Stimulated activated CD8-positive, alpha-beta memory T cell treated with anti-CD3 and anti-CD28 coated beads, Interleukin-12 subunit alpha, Interleukin-12 subunit beta, amount 100 ng/mL, for 24 hours (primary cell): ENCODE results near the gene UCN.
"Not testable (repeated sequence)": the region's sequence is repeated elsewhere in the genome, so short reads cannot be mapped to it uniquely, and the experiment has no call there.

Source experiments
- DNase-seq: peaks from one replicate; pipeline ENCODE4 v3.0.0-alpha.2; 2020; ENCODE audit errors: extremely low read depth

Gene UCN

DNA sequence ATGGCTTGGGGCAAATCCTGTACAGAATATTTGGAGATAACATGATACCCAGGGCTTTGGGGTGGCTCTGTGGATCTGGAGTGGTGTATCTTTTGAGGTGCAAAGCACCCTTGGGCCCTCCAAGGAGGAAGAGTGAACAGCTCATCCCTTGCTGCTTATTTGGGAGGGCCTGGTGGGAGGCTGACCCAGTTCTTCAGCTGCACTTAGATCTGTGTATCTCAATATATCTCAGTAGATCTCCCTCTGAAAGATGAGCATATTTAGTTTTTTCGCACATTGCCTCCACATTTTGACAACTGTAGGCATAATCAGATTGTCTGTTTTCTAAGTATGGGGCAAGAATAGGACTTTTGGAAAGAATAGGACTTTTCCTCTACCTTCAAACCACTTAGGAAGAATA, 23.2 kb downstream of the UCN start:
- DNase-seq: no peak

DNA sequence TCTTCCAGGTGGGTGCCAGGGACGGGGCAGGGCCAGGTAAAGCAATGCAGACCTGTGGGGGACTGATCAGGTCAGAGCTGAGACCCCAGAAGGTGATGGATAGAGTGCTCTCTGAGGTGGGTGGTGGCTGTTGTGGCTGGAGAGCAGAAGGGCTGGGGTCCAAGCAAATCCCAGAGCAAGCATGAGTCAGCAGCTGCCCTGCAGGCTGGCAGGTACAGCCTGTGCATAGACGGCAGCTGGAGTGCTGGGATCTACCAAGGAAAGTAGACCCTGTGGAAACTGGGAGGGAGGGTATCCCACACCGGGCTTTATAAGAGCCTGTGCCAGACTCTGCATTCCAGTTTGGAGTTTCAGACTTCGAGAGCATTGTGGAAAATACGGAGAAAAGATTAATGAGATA, 25.4 kb downstream of the UCN start:
- DNase-seq: no peak

DNA sequence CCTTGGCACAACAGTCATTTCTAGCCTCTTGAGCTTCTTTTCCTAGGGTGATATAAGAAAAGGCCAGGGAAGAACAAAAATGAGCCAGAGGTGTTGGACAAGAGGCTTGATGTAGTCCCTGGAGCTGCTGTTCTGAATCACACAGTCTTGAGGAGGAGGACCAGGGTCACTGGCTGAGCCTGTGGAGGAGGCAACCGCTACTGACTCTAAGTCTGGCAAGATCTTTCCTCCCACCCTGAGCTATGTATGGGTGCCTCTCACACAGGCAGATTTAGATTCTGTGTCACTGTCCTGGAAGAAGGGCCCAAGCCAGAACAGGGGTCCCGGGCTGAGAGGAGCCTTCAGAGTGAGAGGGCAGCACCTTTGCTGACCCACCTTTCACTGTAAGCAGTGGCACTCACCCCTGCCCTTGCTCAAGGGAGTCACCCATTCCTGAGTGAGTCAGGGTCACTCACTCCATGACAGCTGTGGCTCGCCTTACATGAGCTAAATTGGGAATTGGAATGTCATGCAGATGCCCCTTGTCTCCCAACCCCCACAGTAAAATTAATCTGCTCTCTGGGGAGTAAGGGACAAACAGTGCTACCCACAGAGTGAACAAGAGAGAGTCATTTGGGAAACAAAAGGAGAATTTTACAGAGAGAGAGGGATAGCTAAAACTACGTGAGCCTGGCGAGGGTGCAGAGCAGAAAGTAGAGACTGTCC, 26.2 kb downstream of the UCN start, which contains the start of gene TRIM54:
TRIM54 (plus strand) TSS at position 575 of the 705 bp plus-strand sequence. CDS start 303 bp downstream, outside the sequence.
- no peak for DNase-seq

DNA sequence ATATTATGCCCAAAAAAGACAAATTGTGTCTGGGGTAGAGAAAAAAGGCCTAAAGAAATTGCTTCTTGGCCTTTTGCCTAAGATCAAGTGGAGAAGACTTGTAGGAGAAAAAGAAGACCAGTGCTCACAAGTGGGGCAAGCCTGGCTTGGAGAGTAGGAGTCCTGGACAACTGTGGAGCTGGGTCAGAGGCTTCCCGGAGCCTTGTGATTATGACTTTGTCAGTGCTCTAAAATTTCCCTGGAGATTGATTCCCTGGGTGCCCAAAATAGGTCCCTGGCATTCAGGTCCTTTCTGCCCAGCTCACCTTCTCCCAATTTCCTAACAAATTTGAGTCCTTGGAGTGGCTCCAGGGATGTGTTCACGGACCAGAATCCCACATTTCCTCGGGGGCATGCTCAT, 26.8 kb downstream of the UCN start:
- DNase-seq: no peak

DNA sequence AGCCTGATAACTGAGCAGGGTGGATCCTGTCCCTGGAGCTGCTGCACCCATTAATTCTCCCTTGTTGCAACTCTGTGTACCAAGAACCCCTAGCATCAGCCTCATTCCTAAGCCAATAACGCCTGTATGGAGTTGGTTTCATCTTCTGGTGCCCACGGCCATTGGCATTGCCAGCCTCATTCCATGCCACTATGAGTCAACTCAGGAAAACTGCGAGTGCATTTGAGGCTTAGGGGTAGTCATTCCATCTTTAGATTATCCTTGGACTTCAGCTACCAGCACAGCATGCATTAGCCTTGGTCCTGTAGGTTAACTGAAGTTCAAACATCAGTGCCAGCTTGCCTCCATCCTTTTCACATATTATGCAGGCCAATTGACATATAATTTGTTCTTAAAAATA, 27.4 kb downstream of the UCN start:
- no peak for DNase-seq

DNA sequence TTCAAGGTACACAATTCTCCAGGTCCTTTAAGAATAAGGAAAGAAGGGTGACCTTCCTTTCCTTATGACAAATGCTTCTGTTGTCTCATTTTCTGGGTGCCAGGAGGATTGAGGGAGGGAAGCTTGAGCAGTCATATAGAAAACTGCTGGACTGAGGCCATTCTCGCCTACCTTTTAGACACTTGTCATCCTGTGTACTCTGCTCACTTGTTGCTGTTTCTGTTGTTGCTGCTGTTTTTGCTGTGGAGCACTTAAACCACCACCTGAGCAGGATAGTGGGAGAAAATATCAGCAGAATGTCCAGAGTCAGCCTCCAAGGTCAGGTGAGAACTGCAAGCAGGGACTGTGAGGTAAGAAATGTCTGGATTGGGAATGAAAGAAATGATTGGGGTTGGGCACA, 30.2 kb downstream of the UCN start:
- DNase-seq: no peak

DNA sequence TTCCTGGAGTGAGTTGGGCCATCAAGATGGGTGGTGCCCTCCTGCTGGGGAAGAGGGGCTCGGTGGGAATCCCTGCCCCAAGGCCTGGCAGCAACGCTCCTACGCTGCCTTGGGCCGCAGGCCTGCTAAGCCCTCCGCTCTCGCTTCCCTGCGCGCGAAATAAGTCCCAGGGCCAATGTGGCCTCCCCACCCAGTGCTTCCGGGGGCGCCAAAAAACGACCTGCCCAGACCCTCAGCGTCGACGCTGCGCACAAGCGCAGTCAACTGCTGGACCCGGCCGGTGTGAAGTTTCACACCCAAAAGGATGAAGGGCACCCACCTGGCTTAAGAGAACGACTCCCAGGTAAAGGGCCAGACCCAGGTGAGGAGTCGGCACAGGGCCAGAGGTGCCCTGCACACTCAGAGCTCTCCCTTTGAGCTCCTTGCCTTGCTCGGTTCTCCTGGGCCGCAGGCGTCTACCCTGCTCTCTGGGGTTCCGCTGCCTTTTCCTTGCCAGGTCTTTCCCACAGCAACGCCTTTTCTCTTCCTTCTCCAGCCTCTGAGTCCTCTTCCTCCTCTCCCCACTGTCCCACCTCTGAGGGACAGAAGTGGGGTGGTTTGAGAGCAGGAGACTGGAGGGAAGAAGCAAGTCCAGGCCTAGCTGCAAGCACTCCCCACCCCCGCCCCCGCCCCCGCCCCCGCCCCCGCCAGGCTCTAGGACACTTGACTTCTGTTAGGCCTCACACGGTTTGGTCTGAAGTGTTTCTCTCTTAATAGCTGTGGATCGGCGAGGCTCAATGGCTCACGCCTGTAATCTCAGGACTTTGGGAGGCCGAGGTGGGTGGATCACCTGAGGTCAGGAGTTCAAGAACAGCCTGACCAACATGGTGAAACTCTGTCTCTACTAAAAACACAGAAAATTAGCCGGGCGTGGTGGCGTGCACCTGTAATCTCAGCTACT, 32.8 kb downstream of the UCN start, which contains the start of gene DNAJC5G:
DNAJC5G (plus strand) TSS at position 223 of the 940 bp plus-strand sequence. CDS start 1,296 bp downstream, outside the sequence.
- no peak for DNase-seq

DNA sequence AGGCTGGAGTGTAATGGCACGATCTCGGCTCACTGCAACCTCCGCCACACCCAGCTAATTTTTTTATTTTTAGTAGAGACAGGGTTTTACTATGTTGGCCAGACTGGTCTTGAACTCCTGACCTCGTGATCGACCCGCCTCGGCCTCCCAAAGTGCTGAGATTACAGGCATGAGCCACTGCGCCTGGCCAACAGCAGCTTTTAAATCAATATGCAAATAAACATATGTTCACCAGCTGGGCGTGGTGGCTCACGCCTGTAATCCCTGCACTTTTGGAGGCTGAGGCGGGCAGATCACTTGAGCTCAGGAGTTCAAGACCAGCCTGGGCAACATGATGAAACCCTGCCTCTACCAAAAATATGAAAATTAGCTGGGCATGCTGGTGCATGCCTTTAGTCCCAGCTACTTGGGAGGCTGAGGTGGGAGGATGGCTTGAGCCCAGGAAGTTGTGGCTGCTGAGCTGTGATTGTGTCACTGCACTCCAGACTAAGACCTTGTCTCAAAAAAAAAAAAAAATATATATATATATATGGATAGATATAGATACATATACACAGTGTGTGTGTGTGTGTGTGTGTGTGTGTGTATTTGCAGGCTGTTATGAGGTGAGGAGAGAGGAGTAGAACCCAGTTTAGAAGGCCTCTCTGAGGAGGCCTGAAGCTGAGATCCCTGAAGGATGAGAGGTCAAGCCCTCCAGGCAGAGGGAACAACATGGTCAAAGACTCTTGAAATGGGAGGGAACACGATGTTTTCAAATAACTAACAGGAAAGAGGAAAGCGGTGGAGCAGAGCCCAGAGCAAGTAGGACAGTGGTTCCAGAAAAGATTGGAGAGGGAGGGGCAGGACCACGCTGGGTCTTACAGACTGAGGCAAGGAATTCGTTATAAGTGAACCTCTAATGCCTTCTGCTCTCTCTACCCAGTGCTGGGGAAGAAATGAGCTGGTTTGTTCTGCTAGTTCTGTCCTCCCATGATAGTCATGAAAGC, 35.4 kb downstream of the UCN start:
- DNase-seq: not testable (repeated sequence)

DNA sequence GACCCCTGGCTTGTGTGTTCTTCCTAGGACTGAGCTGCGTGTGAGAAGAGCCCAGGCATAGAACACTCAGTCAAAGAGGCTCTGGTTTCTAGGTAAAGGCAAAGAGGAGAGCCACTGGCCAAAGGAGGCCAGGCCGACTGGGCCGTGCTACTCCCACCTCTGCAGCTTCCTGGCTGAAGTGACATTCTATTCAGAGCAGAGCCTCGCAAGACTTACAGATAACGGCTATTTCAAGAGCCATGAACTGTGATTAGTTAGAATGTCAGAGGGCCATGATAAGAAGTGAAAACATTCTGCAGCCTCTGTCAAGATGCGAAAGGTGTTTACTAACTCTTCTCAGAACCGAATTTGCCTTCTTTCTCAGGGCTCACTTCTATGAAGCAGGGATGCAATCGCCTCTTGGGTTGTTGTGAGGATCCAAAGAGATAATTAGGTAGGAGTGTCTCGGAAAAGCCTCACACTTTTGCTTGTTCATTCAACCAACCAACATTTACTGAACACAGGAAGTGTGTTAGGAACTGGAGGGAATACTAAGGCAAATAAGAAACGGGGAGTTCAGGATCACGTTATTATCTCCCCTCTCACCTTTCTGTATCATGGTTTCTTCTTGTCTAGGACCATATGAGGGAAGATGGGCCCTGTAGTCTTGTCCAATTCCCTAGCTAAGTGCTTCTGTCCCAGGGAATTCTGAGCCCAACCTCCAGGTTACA, 36.5 kb downstream of the UCN start:
- no peak for DNase-seq

DNA sequence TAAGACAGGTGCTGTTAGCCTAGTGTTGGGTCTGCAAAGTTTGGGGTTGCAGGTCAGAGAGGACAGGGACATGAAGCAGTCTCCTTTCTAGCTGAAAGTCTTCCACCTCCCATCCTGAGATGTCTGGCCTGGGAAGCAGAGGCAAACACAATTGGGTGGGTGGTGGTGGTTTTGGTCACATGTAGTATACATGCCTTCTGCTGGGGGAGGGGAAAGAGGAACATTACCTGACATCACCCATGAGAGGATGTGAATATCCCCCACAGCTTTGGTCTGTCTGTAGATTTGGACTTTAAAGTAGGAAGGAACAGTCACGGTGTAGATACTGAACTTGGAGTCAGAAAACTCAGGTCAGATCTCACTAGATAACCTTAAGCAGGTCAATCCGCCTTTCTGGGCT, 37.6 kb downstream of the UCN start:
- no peak for DNase-seq

DNA sequence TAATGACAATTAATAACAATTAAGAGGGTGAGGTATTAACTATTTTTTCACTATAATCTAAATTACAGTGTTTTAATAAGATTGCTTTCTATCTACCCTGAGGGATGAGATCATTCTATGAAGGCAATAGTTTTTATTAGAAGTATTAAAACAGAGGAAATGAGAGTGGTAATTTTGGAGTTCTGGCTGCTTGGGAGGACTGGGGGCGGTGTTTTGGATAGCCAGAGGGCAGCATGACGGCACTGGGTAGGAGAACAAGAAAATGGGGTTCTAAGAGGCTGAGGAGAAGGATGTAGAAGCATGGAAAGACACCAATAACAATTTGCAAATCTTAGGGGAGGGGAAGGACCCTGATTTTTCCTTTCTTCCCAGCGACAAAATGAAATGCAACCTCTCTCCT, 38.1 kb downstream of the UCN start:
- no peak for DNase-seq

DNA sequence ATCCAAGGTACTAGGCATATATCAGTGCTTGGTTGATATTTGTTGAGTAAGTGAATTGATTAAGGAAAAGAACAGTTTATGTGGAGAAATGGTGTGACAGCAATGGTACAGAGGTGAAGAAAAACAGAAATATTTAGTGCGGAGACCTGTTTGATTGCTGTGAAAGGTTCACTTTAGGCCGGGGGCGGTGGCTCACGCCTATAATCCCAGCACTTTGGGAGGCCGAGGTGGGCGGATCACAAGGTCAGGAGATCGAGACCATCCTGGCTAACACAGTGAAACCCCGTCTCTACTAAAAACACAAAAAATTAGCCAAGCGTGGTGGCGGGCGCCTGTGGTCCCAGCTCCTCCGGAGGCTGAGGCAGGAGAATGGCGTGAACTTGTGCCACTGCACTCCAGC, 39.9 kb downstream of the UCN start:
- not testable (repeated sequence) for DNase-seq

DNA sequence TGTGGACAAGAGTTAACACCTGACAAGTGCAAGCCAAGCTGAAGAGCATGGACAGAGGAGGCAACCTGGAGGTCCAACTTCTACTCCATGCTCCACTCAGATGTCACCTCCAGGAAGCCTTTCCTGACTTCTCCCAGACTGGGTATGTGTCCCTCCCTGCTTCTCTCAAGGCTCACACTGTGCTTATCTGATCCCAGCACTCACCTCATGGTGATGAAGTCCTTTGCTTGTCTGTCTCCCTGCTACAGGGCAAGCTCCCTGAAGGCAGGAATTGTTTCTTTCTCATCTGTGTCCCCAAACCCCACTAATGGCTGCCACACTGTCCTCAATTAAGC, 42.7 kb downstream of the UCN start:
- no peak for DNase-seq

DNA sequence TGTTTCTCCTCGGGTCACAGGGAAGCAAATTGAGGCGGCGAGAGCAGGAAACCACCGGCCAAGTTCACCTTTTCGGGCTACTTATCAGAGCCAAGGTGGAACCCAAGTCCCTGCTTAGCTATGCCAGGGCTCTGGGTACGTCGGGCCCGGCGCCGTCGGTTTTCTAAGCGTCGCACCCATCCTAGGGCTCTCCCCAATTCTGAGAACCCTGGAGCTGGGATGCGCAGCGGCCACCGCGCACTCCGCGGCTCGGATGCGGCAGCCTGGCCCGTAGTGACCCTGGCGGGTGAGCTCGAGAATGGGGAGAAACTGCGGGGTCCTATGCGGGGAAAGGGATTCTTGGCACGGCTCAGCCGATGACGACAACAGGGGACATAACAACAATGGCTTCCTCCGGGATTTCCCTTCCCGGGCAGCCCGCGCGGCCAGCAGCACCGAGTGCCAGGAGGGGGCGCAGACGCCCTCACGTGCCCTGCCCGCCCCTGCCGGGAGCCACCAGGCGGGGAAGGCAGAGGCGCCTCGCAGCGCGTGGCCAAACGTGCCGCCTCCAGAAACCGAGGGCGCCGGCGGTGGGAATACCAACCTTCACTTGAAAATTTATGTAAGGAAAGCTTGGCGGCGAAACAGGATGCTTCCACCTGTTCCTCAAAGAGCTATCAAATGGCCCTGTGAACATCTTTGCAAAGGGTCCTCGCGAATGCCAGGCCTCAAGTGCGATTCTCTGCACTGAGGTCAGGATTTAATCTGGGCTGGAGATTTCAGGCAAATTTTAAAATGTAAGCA, 43.3 kb downstream of the UCN start:
- peak; percentile 34 for DNase-seq

DNA sequence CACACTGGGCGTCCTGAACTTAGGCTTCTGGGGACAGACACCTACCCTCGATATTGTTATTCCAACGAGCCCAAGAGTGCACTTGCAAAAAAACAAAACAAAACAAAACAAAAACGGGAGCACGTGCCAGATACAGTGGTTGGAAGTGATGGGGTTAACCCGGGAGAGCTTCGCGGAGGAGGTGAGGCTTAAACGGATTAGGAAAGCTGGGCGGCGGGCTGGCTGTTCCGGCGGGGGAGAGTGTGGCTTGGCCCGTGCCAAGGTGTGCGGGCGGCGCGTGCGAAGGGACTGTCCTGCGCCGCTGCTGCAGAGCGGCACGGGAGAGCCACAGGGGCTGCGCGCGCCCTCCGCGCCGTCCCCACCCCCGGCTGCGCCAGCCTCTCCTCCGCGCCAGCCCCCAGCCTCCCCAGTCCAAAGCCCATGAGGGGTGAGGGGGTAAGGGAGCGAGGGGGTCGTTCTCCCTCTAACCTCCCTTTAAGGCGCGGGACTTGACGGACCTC, 43.9 kb downstream of the UCN start:
- DNase-seq: no peak

DNA sequence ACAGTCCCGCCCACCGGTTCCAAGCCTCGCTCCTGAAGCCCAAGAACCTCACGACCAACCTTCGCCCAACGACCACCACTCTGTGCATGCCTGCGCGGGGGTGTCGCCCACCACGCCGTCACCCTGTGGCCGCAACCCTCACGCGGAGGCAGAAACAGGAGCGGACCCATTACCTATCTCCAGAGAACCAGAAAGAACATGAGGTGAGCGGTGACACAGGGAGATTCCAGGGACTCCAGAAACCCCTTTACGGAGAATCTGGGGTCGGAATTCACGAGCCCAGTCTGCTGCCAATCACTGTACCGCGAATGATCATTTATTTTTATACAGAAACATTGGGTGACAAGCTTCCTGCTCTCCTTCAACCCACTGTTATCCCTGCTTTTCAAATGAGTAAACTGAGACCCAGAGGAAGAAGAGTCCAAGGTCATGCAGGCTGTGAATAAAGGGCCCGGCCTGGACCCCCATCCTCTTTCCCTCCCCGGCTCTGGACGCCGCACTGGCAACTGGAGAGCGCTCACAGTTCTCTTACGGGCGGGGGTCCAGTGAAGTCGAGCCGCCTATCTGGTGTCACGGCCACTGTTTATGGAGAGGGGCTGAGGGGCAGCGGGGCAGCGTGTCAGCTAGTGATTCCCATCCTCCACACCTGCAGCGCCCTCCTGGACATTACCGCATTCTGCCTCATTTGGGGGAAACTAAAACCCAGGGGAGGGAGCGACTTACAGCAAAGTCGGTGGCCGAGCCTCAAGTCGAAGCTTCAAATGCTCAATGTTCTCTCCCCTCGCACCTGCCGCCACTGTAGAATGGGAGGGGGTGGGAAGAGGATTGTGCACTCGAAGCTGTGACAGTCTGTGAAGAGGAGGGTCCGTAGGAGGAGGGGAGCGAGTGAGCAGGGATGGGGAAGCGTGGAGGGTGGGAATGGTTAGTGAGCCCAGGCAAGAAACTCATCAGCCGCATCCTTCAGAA, 44.7 kb downstream of the UCN start:
- DNase-seq: no peak

DNA sequence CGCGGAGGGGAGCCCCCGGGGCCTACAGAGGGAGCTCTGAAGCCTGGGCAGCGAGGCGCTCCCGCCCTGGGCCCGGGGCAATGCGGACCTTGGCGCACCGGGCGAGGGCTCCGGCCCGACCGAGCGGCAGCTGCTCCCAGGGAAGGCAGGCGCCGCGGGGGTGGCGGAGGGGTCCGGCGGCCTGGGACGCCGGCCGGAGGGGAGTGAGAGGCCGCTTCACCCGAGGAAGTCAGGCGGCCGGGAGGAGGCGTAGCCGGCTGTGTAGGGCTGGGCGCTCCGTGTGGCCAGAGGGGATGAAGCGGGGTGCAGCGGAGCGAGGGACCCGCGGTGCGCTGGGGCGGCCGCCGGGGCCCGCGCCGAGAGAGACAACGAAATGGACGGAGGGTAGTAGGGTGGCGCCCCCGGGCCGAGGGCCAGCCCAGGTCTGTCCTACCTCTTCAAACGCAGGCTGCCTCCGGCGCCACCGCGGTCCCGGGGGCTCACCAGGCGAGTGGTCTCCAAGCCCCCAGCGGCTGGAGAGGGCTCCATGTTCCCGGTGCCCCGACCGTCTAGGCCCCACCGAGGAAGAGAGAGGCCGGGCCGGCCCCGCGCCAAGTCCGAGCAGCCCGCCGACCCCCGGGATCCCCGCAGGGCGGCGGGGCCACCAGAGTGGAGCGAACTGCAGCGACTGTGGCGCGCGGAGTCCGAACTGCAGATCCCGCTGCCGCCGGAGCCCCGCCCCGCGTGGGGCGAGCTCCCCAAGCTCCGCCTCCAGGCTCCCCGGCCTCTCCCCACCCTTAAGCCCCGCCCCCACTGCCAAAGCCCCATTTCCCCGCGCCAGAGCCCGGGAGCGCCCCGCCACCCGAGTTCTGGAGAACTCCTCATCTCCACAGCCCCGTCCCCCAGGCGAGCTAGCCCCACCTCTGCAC, 45.6 kb downstream of the UCN start, which contains the start of gene SLC30A3:
SLC30A3 (minus strand) TSS at position 669 of the 908 bp plus-strand sequence; CDS start at position 528, 141 bp downstream.
- DNase-seq: peak; percentile 42

DNA sequence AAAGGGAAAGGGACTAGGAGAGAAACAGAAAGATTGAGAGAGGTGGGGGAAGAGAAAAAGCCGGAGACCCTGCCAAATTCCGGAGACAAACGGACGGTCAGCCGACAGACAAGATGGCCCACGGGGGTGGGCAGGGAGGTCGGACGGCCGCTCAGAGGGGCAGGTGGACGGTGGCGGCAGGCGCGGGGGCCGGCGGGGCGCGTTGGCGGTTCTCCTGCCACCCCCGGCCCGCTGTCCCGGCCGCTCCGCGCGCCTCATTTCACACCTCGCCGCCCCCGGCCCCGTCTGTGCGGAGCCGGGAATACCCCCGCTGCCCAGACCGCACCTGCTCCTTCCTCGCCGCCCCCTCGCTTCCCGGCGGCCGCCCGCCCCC, 46.3 kb downstream of the UCN start:
- no peak for DNase-seq
